Bronchial epithelial cell (primary cell): Measurements from ENCODE around the gene RAPGEF1. TPM values are rescaled to one million over a fixed set of nuclear protein-coding genes. Genes with fewer than 3 reads are reported as not detected.
"Not testable (repeated sequence)": the region's sequence is repeated elsewhere in the genome, so short reads cannot be mapped to it uniquely, and the experiment has no call there.

Experiments
- DNase-seq: peaks from one replicate; pipeline ENCODE4 v3.0.0-alpha.2; 2010; ENCODE audit warnings: low read depth
- FAIRE-seq: peaks from 2 replicates; lab custom pipeline; 2011; peaks lifted over from hg19 to GRCh38; lab: Jason Lieb, UNC
- H3K27me3 ChIP-seq: 2 replicates; pipeline ENCODE4 v1.5.1; 2011; ENCODE audit warnings: low read length; ENCODE audit not compliant: control insufficient read depth, insufficient read depth
- H3K36me3 ChIP-seq: 2 replicates; pipeline ENCODE4 v1.5.1; 2011; ENCODE audit warnings: low read length; ENCODE audit not compliant: control insufficient read depth, insufficient read depth
- H3K4me3 ChIP-seq: 2 replicates; pipeline ENCODE4 v1.5.1; 2011; ENCODE audit warnings: mild to moderate bottlenecking, low read depth, low read length, control low read depth
- total RNA-seq: library from RNA; depleted of rRNA; stranded (reverse); fragments of >200 nt; gene quantifications from 2 replicates; pipeline ENCODE4 v1.2.1, GENCODE V29; 2014
- TF ChIP-seq, protein P1 (sequence below): IDR thresholded peaks from 2 replicates; pipeline ENCODE4 v1.5.1; 2011; ENCODE audit warnings: mild to moderate bottlenecking, moderate library complexity, low read length, control low read depth, inconsistent platforms; ENCODE audit not compliant: insufficient read depth, severe bottlenecking

Gene RAPGEF1
- total RNA-seq, 1 donor from 2014 or later = 19.2 TPM

DNA sequence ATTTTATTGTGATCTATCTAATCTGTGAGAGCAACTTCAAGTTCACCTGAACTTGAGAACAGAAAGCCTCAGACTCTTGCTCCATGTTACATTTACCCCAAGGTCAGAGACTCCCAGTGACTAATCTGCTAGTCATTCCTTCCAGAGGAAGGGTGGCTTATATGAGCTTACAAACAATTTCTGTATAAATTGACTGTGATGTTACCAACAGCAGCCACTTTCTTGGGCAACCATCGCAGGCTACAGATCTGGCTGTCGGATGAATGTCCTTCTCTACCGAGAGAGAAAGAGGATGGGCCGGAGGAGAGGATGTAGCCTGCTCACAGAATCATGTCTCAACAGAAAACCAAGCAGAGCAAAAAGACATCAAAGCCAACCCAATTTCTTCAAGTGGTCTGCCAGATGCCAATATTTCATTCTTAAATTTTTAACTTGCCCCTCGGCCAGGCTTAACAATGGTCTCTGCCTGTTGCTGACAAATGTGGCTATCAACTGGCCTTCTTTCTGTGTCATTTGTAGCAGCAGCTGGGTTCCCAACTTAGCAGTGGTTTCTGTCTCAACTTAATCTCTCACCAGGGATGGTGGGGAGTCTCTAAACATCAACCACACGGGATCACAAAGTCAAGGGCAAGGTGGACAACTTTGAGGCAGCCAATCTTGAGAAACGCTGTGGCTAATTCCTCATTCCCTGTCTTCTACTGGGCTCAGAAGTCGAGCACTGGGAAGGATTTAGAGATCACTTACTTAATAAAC is 81.3 kb downstream of the RAPGEF1 start:
- Histone ChIP-seq H3K4me3 (no peak overlapping the region), H3K36me3 (no peaks in the 10 kb centered on the region), H3K27me3 (no peaks in the 10 kb centered on the region)
- FAIRE-seq (peak; percentile 62), DNase-seq (peak; percentile 97)
- TF ChIP-seq, protein P1, sequence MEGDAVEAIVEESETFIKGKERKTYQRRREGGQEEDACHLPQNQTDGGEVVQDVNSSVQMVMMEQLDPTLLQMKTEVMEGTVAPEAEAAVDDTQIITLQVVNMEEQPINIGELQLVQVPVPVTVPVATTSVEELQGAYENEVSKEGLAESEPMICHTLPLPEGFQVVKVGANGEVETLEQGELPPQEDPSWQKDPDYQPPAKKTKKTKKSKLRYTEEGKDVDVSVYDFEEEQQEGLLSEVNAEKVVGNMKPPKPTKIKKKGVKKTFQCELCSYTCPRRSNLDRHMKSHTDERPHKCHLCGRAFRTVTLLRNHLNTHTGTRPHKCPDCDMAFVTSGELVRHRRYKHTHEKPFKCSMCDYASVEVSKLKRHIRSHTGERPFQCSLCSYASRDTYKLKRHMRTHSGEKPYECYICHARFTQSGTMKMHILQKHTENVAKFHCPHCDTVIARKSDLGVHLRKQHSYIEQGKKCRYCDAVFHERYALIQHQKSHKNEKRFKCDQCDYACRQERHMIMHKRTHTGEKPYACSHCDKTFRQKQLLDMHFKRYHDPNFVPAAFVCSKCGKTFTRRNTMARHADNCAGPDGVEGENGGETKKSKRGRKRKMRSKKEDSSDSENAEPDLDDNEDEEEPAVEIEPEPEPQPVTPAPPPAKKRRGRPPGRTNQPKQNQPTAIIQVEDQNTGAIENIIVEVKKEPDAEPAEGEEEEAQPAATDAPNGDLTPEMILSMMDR = no peak

DNA sequence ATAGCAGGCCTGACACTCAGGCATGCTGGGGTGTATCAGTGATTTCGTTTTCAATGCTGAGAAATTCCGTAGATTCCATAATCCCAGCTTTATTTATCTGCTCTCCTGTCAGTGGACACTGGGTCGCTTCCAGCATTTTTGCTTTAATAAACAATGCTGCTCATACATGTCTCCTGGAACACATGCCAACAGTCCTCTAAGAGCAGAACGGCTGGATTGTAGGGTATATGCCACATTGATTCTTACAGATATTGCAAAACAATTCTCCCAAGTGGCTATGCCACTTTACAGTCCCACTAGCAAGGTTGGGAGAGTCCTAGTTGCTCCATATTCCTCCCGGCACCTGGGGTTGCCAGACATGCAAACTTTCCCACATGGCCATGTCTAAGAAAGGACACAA is 81.9 kb downstream of the RAPGEF1 start:
- Histone ChIP-seq H3K4me3 (no peak overlapping the region), H3K36me3 (no peaks in the 10 kb centered on the region), H3K27me3 (no peaks in the 10 kb centered on the region)
- DNase-seq = peak; percentile 11
- no peak for FAIRE-seq
- TF ChIP-seq, protein P1 = no peak

DNA sequence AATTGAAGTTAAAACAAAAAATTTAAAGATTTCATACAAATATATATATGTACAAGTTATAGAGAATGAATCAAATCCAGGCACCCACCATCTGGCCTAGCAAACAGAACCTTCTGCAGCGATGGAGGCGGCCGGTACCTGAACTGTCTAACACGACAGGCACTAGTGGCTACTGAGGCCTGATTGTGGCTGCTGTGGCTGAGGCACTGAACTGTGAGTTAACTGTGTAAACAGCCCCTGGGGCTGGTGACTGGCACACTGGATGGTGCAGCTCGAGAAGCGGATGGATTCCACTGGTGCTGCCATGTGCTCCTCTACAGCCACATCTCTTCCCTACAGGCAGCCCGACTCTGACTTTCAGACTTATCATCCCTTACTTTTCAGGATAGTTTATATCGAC is 82.4 kb downstream of the RAPGEF1 start:
- DNase-seq = peak; percentile 67
- Histone ChIP-seq H3K4me3 (no peak overlapping the region), H3K36me3 (no peaks in the 10 kb centered on the region), H3K27me3 (no peaks in the 10 kb centered on the region)
- no peak for FAIRE-seq
- TF ChIP-seq, protein P1 = no peak

DNA sequence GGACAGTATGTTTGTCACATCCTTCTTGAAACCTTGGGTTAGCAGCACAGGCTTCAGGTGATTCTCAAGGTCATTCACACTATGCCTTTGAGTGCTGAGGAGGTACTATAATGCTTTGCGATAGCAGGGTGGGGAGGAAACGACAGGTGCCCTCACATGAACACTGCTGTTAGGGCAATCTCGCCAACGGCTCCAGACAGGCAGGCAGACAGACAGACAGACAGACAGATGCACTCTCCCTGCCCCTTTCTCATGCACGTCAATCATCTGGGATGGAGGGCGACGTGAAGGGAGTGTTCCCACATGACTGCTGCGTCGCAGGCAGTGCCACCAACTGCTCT is 82.9 kb downstream of the RAPGEF1 start:
- Histone ChIP-seq H3K36me3 (no peaks in the 10 kb centered on the region), H3K27me3 (no peaks in the 10 kb centered on the region), H3K4me3 (no peak overlapping the region)
- DNase-seq (no peak), FAIRE-seq (no peak)
- TF ChIP-seq, protein P1 = no peak

DNA sequence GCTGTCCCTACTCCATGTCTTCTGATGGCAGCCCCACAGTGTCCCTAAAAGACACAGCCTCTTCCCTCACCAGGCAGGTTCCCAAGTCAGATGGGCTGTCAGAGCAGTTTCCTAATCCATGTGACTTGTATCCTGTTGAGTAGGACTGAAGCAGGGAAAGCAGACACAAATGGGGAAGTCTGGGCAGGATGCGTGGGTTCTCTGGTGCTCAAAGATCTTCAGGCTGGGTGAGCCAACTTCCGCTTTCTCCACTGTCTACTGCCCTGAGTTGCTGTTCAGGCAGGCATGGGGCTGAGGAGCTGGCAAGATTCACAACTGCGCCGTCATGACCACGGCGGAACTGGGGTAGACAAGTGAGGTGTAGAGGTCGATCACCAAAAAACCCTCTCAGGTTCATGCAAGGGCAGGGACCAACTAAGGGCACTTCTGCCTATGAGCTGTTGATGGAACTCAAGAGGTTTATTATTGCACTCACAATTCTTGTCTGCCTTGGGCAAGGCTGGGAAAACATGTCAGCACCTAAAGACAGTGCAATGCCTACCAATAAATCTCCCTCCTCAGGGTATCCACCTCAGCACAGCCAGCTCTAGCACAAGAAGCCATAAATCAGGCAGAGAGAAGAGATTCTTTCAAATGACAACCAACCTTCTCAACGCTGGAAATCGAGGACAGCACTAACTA is 83.4 kb downstream of the RAPGEF1 start:
- no peaks in the 10 kb centered on the region for H3K36me3 ChIP-seq
- FAIRE-seq = no peak
- no peak overlapping the region for H3K4me3 ChIP-seq
- TF ChIP-seq, protein P1 = no peak
- DNase-seq = peak; percentile 96
- no peaks in the 10 kb centered on the region for H3K27me3 ChIP-seq

DNA sequence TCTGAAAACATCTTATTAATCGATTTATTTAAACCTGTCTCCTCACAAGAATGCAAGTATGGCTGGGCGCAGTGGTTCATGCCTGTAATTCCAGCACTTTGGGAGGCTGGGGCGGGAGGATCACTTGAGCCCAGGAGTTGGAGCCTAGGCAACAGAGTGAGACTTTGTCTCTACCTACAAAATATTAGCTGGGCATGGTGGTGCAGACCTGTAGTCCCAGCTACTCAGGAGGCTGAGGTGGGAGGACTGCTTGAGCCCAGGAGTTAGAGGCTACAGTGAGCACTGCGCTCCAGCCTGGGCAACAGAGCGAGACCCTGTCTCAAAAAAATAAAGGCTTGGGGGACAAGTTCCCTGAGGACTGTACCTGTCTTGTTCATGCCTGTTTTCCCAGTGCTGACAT is 85.5 kb downstream of the RAPGEF1 start:
- H3K36me3 ChIP-seq, DNase-seq, FAIRE-seq, H3K27me3 ChIP-seq, H3K4me3 ChIP-seq: not testable (repeated sequence)
